Measurements from ENCODE around the gene TAMALIN. TPM values are rescaled to one million over a fixed set of nuclear protein-coding genes. Genes with fewer than 3 reads are reported as not detected.

Gene TAMALIN
- polyA plus RNA-seq, 3 donors: 0.63 to 118 (median 1.6) TPM

GRCh38 chr12:52003591-52003990 is 3.2 kb upstream of the TAMALIN start:
- DNase-seq: no peak
- H3K36me3 ChIP-seq (replicated peaks in 1 of 2; ENCODE audit: control insufficient read depth in 1 of 2, insufficient read depth in 2 of 2, low read length in 2 of 2): peaks cover 3 to 15% of the 10 kb centered on the region in 2 donors
- no peak overlapping the region for H3K27ac ChIP-seq (ENCODE audit: low read depth in 1 of 2, low read length in 2 of 2)
- intact Hi-C loops (cut with micrococcal nuclease): no loop called here
- no peaks in the 10 kb centered on the region for H3K9me3 ChIP-seq (replicated peaks in 1 of 2; ENCODE audit: control insufficient read depth in 1 of 2, insufficient read depth in 1 of 2, low read length in 2 of 2)
- H3K4me3 ChIP-seq (replicated peaks in 1 of 3; ENCODE audit: low read depth in 2 of 3, low read length in 3 of 3): no peak overlapping the region
- H3K27me3 Mint-ChIP-seq (ENCODE audit: low read depth in 3 of 3): peaks cover 26 to 42% (median 36%) of the 10 kb centered on the region in 3 donors
- H3K9ac ChIP-seq (ENCODE audit: insufficient read depth, low read length, poor library complexity, severe bottlenecking): no peak overlapping the region
- TF ChIP-seq CTCF (IDR thresholded peaks at IDR 0.05): no peak
- peak overlapping the region in 3 of 7 donors; percentile 8 to 46 (median 11) for H3K27ac Mint-ChIP-seq
- H3K79me2 ChIP-seq (ENCODE audit: insufficient read depth, low read length): no peaks in the 10 kb centered on the region
- no peak overlapping the region for H3K4me2 ChIP-seq (replicated peaks; ENCODE audit: extremely low read depth, low read length, poor library complexity, severe bottlenecking)
- peaks cover 7 to 23% of the 10 kb centered on the region in 2 donors for H3K27me3 ChIP-seq (ENCODE audit: control insufficient read depth in 2 of 2, insufficient read depth in 2 of 2, low read length in 2 of 2)
- H3K36me3 Mint-ChIP-seq: peaks cover 37 to 42% of the 10 kb centered on the region in 2 donors
- peaks cover 33 to 47% of the 10 kb centered on the region in 2 donors for H3K4me1 ChIP-seq (ENCODE audit: control insufficient read depth in 1 of 2, insufficient read depth in 2 of 2, low read length in 2 of 2)
- H3K9me3 Mint-ChIP-seq: peaks cover 0 to 14% (median 8%) of the 10 kb centered on the region in 7 donors
- 66% methylated on average over 5 of the region's 6 CpGs for WGBS (ENCODE audit: insufficient coverage)
- H3K4me3 Mint-ChIP-seq: no peak overlapping the region
- H2AFZ ChIP-seq (ENCODE audit: insufficient read depth, low read depth, low read length, poor library complexity, severe bottlenecking): no peak overlapping the region
- peaks cover 17% of the 10 kb centered on the region for H4K20me1 ChIP-seq (ENCODE audit: insufficient read depth, low read length)
- H3K4me1 Mint-ChIP-seq: peaks cover 45% of the 10 kb centered on the region

GRCh38 chr12:52004042-52004648 is 2.6 kb upstream of the TAMALIN start:
- peaks cover 33 to 50% of the 10 kb centered on the region in 2 donors for H3K4me1 ChIP-seq (ENCODE audit: control insufficient read depth in 1 of 2, insufficient read depth in 2 of 2, low read length in 2 of 2)
- Mint-ChIP-seq H3K27me3 (ENCODE audit: low read depth in 3 of 3) (peaks cover 30 to 47% (median 38%) of the 10 kb centered on the region in 3 donors), H3K36me3 (peaks cover 34 to 42% of the 10 kb centered on the region in 2 donors), H3K27ac (peak overlapping the region in 3 of 7 donors; percentile 38 to 60 (median 48)), H3K9me3 (peaks cover 0 to 14% (median 8%) of the 10 kb centered on the region in 7 donors), H3K4me1 (peaks cover 50% of the 10 kb centered on the region), H3K4me3 (no peak overlapping the region)
- H4K20me1 ChIP-seq (ENCODE audit: insufficient read depth, low read length): peaks cover 23% of the 10 kb centered on the region
- no peak overlapping the region for H3K27ac ChIP-seq (ENCODE audit: low read depth in 1 of 2, low read length in 2 of 2)
- no peak overlapping the region for H2AFZ ChIP-seq (ENCODE audit: insufficient read depth, low read depth, low read length, poor library complexity, severe bottlenecking)
- H3K79me2 ChIP-seq (ENCODE audit: insufficient read depth, low read length): no peaks in the 10 kb centered on the region
- intact Hi-C loops (cut with micrococcal nuclease): no loop called here
- no peak overlapping the region for H3K9ac ChIP-seq (ENCODE audit: insufficient read depth, low read length, poor library complexity, severe bottlenecking)
- TF ChIP-seq CTCF (IDR thresholded peaks at IDR 0.05): peak; percentile 65
- H3K4me2 ChIP-seq (replicated peaks; ENCODE audit: extremely low read depth, low read length, poor library complexity, severe bottlenecking): no peak overlapping the region
- peaks cover 9 to 29% of the 10 kb centered on the region in 2 donors for H3K27me3 ChIP-seq (ENCODE audit: control insufficient read depth in 2 of 2, insufficient read depth in 2 of 2, low read length in 2 of 2)
- H3K36me3 ChIP-seq (replicated peaks in 1 of 2; ENCODE audit: control insufficient read depth in 1 of 2, insufficient read depth in 2 of 2, low read length in 2 of 2): peaks cover 3 to 11% of the 10 kb centered on the region in 2 donors
- H3K4me3 ChIP-seq (replicated peaks in 1 of 3; ENCODE audit: low read depth in 2 of 3, low read length in 3 of 3): no peak overlapping the region
- 80% methylated on average over 2 of the region's 5 CpGs for WGBS (ENCODE audit: insufficient coverage)
- peak in 2 of 3 donors; percentile 42 to 44 for DNase-seq
- H3K9me3 ChIP-seq (replicated peaks in 1 of 2; ENCODE audit: control insufficient read depth in 1 of 2, insufficient read depth in 1 of 2, low read length in 2 of 2): no peaks in the 10 kb centered on the region
